Muscle layer of colon (tissue), 2 donors: ENCODE measurements around the gene NDUFS7.

Experiments
- H3K27ac ChIP-seq: one replicate; pipeline ENCODE4 v1.7.0; 2013; ENCODE audit warnings: low read depth, mild to moderate bottlenecking, low read length, moderate library complexity
- H3K27me3 ChIP-seq, 2 donors: one replicate each; pipeline ENCODE4 v1.7.0; 2013; ENCODE audit warnings: low read length in 2 of 2, mild to moderate bottlenecking in 2 of 2; ENCODE audit not compliant: insufficient read depth in 2 of 2, control insufficient read depth in 1 of 2
- H3K36me3 ChIP-seq: one replicate; pipeline ENCODE4 v1.7.0; 2013; ENCODE audit warnings: mild to moderate bottlenecking, low read length; ENCODE audit not compliant: insufficient read depth
- H3K4me1 ChIP-seq: one replicate; pipeline ENCODE4 v1.7.0; 2013; ENCODE audit warnings: mild to moderate bottlenecking, low read length; ENCODE audit not compliant: insufficient read depth
- H3K4me3 ChIP-seq, 2 donors: one replicate each; pipeline ENCODE4 v1.7.0; 2013; ENCODE audit warnings: low read length in 2 of 2, low read depth in 1 of 2, mild to moderate bottlenecking in 1 of 2, moderate library complexity in 1 of 2
- H3K9ac ChIP-seq: one replicate; pipeline ENCODE4 v1.7.0; 2013; ENCODE audit warnings: low read length
- H3K9me3 ChIP-seq: one replicate; pipeline ENCODE4 v1.7.0; 2013; ENCODE audit warnings: mild to moderate bottlenecking, low read length
- donor health status: abdominal sarcoma.
- donor health status: Adenocarcinoma of cecum.

Gene NDUFS7

DNA sequence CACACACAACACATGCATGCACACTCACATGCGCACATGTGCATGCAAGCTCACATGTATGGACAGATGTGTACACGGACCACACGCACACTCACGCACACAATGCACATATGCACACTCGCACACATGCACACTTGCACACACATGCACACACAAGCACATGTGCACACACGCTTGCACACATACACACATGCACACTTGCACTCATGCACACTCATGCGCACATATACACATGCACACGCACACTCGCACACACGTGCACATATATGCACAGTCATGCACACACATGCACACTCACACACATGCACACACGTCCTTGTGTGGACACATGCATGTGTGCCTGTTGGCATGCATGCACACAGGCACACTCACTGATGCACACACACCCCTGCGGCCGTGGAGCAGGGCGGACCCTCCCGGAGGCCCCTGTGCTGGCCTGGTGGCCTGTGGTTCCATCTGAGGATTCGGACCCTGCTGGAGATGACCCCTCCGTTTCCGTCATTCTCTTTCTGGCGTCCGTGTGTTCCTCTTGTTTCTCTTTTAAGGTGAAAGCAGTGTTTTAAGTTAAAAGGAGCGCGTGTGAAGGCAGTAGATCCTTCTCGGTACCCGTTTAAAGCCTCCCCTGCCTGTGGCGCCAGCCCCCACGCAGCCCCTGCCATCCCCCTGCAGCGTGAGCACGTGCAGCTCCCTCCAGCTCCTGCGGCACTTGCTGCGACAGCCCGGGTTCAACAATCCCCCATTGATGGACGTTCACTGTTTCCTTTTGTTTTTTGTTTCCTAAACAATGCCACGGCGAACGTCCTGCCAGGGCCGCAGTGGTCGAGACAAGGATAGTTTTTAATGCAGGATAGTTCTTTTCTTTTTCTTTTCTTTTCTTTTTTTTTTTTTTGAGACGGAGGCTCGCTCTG is 5.6 kb downstream of the NDUFS7 start:
- H3K4me3 ChIP-seq = no peak overlapping the region
- no peaks in the 10 kb centered on the region for H3K9me3 ChIP-seq
- peaks cover 18% of the 10 kb centered on the region for H3K4me1 ChIP-seq
- peaks cover 51% of the 10 kb centered on the region for H3K36me3 ChIP-seq
- no peak overlapping the region for H3K9ac ChIP-seq
- no peaks in the 10 kb centered on the region for H3K27me3 ChIP-seq
- H3K27ac ChIP-seq = no peak overlapping the region

DNA sequence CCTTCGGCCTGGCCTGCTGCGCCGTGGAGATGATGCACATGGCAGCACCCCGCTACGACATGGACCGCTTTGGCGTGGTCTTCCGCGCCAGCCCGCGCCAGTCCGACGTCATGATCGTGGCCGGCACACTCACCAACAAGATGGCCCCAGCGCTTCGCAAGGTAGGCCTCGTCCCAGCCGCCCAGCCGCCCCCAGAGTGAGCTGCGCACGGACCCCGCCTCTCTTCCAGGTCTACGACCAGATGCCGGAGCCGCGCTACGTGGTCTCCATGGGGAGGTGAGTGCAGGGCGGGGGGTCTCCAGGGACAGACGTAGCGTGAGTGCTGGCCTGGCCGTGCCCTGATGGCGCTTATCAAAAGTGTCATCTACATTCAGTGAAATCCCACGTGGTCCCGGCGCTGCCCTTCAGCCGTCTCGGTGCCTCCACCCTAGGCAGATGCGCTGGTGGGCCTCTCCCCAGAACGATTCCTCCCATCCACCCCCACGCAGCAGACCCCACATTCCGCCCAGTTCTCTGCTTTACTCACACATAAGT is 7.2 kb downstream of the NDUFS7 start:
- Histone ChIP-seq H3K4me1 (peaks cover 2% of the 10 kb centered on the region), H3K27me3 (no peaks in the 10 kb centered on the region), H3K4me3 (no peak overlapping the region), H3K9me3 (no peaks in the 10 kb centered on the region), H3K9ac (no peak overlapping the region), H3K36me3 (peaks cover 48% of the 10 kb centered on the region), H3K27ac (no peak overlapping the region)

DNA sequence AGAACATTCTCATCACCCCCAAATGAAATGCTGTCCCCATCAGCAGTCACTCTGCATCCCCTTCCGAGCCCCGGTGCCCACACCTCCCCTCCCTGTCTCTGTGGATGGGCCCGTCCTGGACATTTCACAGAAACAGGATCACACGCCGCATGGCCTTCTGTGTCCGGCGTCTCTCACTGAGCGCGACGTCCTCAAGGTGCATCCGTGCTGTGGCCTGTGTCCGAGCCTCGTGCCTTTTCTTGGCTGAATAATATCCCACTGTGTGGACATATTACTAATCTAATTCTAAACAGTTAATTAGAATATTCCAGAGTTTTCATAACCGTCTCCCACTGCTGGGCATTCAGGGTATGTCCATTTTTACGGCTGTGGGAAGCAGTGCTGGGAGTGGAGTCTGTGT is 8.7 kb downstream of the NDUFS7 start:
- Histone ChIP-seq H3K4me3 (no peak overlapping the region), H3K27me3 (no peaks in the 10 kb centered on the region), H3K9me3 (no peaks in the 10 kb centered on the region), H3K9ac (no peak overlapping the region), H3K27ac (no peak overlapping the region), H3K4me1 (no peaks in the 10 kb centered on the region), H3K36me3 (peaks cover 46% of the 10 kb centered on the region)

DNA sequence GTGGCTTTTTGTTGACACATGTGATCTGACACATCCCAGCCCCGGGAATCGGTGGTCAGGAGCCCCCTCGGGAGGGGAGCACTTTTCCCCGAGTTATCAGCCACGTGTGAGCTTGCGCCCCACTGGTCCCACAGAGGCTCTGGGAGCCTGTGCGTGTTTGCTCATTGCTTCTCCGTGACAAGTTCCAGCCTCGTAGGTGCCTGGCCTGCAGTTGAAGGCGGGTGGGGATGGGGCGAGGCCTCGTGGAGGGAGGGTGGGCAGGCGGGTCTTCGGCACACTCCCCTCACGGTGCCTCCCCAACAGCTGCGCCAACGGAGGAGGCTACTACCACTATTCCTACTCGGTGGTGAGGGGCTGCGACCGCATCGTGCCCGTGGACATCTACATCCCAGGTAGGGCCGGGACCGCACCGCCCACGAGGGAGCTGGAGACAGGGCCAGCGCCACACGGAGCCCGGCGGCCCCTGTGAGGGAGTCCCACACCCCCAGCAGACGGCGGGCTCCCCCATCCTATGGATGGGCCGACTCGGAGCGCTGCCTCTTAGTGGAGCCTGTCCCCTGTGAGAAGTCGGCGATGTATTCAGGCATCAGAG is 9.3 kb downstream of the NDUFS7 start:
- peaks cover 44% of the 10 kb centered on the region for H3K36me3 ChIP-seq
- H3K27ac ChIP-seq = no peak overlapping the region
- H3K9me3 ChIP-seq = no peaks in the 10 kb centered on the region
- no peak overlapping the region for H3K9ac ChIP-seq
- H3K4me3 ChIP-seq = no peak overlapping the region
- H3K27me3 ChIP-seq = no peaks in the 10 kb centered on the region
- H3K4me1 ChIP-seq = no peaks in the 10 kb centered on the region

DNA sequence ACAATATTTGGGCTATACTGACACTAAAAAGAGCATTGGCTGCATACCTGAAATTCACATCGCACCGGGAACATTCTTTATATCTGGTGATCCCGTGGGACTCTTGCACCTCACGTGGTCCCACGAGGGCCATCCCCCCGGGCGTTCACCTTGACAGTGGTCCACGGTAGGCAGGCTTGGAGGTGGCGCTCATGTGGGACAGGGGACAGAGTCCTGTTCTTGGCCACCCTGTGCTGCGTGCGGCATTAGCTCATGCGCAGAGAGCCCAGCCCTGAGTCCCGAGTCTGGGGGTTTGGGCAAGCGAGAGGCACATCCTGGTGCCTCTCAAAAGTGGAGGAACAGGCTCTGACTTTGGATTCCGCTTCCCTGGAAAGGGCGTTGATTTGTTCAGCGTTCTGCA is 10.1 kb downstream of the NDUFS7 start:
- Histone ChIP-seq H3K4me1 (no peaks in the 10 kb centered on the region), H3K4me3 (no peak overlapping the region), H3K27me3 (no peaks in the 10 kb centered on the region), H3K36me3 (peaks cover 36% of the 10 kb centered on the region), H3K9ac (no peak overlapping the region), H3K27ac (no peak overlapping the region), H3K9me3 (no peaks in the 10 kb centered on the region)

DNA sequence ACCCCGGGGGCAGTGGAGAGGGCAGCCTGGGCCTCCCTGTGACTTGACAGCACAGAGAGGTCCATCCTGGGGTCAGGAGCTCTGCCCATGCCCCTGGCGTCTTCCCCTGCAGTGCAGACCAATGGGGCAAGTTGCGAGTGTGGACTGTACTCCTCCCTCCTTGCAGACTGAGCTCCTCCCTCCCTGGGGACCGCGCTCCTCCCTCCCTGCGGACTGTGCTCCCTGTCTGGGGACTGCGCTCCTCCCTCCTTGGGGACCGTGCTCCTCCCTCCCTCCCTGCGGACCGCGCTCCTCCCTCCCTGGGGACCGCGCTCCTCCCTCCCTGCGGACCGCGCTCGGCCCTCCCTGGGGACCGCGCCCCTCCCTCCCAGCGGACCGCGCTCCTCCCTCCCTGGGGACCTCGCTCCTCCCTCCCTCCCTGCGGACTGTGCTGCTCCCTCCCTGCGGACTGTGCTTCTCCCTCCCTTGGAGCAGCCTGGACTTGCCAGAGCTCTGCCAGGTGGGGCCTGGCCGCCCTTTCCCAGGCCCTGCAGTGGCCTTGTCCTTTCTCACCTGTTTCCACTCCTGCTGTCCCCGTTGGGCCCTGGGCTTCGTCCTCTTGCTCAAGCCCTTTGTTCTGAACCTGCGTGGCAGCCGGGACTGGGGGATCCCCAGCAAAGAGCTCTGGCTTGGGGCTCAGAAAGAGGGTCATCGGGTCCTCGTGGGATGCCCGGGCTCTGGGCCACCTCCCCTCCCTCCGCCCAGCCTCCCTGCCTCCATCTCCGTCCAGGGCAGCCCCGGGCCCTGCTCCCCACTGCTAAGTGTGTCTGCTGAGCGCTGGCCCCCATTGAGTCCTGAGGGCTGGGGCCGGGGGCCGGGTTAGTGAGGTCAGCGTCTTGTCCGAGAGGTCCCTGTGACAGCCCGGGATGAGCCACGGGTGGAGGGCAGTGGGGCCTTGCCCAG is 10.8 kb downstream of the NDUFS7 start:
- no peaks in the 10 kb centered on the region for H3K9me3 ChIP-seq
- no peaks in the 10 kb centered on the region for H3K4me1 ChIP-seq
- H3K27ac ChIP-seq = no peak overlapping the region
- no peak overlapping the region for H3K9ac ChIP-seq
- no peak overlapping the region for H3K4me3 ChIP-seq
- H3K36me3 ChIP-seq = peaks cover 29% of the 10 kb centered on the region
- no peaks in the 10 kb centered on the region for H3K27me3 ChIP-seq

DNA sequence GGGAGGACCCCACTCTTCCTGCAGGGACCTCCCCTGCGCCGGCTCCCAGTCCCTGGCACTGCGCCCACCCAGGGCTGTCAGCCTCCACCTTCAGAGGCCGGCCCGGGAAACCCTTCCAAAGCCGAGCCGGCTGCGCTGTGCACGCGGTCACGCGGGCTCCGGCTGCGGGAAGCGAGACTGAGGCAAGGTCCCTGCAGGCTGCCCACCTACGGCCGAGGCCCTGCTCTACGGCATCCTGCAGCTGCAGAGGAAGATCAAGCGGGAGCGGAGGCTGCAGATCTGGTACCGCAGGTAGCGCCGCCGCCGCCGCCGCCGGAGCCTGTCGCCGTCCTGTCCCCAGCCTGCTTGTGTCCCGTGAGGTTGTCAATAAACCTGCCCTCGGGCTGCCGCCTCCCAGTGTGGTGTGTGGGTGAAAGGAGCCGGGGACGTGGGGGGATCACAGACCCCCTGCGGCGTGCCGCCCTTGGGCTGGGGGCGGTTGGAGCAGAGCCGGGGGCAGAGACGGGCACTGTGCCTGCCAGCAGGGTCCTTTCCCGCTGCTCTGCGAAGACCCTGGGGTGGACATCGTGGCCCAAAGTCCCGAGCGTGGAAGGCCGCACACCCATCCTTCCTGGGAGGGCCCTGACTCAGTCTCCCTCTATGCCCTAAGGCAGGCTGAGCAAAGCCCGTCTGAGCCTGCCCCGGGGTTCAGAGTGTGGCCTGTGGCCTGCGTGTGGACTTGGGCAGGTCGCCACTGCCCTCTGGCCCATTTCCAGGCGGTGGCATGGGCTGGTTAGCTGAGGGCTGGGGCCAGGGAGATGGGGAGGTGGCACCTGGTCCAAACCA is 11.7 kb downstream of the NDUFS7 start:
- Histone ChIP-seq H3K4me1 (peaks cover 3% of the 10 kb centered on the region), H3K4me3 (no peak overlapping the region), H3K9me3 (no peaks in the 10 kb centered on the region), H3K27me3 (no peaks in the 10 kb centered on the region), H3K27ac (no peak overlapping the region), H3K9ac (no peak overlapping the region), H3K36me3 (peaks cover 24% of the 10 kb centered on the region)

DNA sequence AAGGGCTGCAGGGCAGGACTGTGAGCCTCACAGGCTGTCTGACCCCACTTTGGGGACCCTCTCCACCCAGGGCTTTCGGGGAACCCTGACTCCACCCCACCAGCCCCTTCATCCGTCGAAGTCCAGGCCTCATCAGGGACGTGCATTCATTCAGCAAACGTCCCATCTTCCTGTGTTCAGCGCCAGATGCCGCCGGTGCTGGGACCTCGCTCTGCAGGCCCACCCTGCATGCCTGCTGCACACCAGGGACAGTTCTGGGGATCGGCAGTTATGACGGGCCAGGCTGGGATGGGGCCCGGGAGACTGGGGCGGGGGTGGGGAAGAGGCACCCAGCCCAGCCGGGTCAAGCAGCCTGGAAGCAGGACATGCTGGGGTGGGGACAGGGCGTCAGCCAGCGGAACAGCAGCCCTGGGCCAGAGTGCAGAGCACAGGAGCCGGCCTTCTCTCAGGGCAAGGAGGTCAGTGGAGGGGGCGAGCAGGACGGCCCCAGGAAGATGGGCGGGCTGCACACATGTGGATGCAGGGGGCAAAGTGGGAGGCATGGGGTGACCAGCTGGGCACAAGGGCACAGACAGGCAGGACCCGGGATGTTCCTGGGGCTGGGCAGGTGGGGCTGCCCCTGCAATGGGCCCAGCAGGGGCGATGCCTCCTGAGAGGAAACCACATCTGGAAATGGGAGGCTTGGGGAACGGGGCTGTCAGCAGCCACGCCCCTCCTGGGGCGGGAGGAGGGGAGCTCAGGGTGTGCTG is 12.5 kb downstream of the NDUFS7 start:
- Histone ChIP-seq H3K4me1 (peaks cover 6% of the 10 kb centered on the region), H3K4me3 (no peak overlapping the region), H3K27me3 (no peaks in the 10 kb centered on the region), H3K27ac (no peak overlapping the region), H3K9ac (no peak overlapping the region), H3K36me3 (peaks cover 19% of the 10 kb centered on the region), H3K9me3 (no peaks in the 10 kb centered on the region)

DNA sequence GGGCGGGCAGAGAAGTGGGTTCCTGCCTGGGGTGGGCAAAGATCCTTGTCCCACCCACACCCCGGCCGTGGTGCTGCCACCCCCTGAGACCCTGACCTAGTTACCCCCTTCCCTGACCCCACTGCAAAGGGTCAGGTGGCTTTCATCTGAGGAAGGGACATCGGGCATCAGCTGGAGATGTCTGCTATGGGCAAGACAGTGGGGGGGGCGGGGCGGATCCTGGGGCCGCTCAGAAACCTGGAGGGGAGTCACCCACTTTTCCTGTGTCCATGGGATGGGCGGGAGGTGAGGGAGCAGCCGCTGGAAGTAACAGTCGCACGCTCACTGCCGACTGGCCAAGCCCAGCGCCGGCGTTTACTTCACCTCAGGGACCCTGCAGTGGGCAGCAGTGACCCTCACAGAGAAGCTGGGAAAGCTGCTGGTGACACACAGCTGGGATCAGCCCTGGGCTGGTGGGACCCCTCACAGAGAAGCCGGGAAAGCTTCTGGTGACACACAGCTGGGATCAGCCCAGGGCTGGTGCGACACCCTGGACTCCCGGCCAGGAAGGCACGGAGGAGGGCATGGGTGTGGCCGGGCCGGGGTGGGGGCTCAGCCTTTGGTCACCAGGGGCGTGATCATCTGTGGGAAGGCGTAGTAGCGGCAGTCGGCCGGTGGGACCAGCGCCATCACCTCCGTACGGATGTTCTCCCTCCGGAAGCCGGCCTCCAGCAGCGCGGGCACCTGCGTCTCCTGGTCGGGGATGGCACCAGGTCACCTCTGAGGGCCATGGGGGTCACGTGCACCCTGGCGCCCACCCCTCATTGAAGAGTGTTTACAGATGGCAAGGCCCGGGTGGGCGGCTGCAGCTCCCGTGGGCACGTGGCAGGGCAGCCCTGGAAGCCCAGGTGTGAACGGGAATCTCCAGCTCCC is 13.3 kb downstream of the NDUFS7 start:
- Histone ChIP-seq H3K9me3 (no peaks in the 10 kb centered on the region), H3K27ac (no peak overlapping the region), H3K36me3 (peaks cover 16% of the 10 kb centered on the region), H3K9ac (no peak overlapping the region), H3K4me1 (peaks cover 10% of the 10 kb centered on the region), H3K4me3 (no peak overlapping the region), H3K27me3 (peaks cover 0 to 1% of the 10 kb centered on the region in 2 donors)
